Central memory CD4-positive, alpha-beta T cell (primary cell): ENCODE data around the gene RPL18A.
"Not testable (repeated sequence)": the region's sequence is repeated elsewhere in the genome, so short reads cannot be mapped to it uniquely, and the experiment has no call there.

Experiments used
- DNase-seq: peaks from one replicate; pipeline ENCODE4 v3.0.0; 2022

RPL18A gene

DNA sequence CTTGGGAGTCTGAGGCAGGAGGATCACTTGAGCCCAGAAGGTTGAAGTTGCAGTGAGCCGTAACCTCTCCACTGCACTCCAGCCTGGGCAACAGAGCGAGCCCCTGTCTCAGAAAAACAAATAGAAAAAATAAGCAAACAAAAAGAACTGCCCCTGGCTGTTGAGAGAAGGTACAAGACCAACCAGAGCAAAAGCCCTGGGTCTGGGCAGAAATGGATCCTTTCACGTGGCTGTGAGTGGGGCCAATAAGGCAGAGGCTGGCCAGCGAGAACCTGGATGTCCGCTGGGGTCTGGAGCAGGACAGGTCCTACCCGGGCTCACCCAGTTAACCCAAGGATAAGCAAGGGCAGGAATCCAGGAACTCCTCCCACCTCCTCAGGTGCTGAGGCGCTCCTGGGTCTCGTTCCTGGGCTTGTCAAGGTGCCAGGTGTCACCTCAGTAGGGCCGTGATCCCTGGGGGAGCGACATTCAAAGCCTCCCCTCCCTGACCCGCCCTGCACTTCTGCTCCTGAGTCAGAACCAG is 7.3 kb downstream of the RPL18A start:
- DNase-seq = no peak

DNA sequence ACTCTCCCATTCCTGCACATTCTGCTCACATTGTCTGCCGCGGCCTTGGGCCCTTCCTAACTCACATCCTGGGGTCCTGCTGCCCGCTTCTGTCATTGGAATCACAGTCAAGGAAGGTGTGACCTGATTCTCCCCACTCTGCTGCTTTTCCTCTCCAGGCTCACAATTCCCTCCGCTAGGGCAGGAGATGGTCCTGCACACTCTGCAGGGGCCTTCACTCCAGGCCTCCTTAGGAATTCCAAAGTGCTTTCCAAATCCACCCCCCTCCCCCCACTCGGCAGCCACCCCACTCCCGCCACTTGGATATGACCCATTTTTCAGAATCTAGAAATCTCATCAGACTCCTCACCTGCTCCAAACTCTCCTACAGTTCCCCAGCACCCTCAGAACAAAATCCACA is 9.0 kb downstream of the RPL18A start:
- no peak for DNase-seq

DNA sequence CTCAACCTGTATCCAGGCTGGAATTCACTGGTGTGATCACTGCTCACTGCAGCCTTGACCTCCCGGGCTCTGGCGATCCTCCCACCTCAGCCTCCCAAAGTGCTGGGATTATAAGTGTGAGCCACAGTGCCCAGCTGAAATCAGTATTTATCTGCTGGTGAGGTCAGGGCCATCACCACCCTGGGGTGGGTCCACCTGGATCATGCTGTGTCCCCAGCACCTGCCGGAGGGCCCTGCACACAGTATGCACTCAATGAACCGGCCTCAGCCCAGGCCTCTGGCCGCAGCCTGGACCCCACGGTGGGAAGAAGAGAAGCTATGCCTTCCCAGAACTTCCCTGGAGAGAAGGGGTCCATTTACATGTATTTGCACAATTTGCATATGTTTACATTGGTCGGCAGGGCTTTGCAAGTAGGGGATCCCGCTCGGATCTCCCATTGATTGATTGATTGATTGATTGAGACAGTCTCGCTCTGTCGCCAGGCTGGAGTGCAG is 9.5 kb downstream of the RPL18A start:
- DNase-seq = no peak

DNA sequence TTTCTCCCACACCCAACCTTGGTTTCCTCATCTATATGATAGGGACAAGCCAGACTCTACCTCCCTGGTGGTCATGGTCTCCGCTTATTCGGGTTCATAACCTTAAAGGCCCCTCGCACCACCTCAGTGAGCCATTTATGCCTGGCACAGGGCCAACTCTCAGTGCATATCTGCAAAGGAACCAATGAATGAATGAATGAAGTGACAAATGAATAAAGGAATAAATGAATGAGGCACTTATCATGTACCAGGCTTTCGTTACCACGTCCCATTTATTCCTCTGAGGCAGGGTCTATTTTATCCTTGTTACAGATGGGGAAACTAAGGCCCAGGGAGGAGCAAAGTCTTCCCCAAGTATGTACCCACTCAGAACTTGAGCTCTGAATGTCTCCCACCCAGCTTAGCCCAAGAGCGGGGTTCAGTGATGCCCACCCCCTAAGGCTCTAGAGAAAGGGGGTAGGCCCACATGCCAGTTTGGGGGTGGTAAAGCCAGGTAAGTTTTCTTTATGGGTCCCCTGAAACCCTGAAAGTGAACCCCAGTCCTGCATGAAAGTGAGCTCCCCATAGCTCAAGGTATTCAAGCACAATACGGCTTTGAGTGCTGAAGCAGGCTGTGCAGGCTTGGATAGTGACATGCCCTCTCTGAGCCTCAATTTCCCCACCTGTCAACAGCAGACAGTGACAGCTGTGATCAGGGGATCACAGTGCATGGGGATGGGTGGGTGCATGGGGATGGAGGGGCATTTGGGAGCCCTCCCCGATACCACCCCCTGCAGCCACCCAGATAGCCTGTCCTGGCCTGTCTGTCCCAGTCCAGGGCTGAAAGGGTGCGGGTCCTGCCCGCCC is 11.5 kb downstream of the RPL18A start:
- DNase-seq = no peak

DNA sequence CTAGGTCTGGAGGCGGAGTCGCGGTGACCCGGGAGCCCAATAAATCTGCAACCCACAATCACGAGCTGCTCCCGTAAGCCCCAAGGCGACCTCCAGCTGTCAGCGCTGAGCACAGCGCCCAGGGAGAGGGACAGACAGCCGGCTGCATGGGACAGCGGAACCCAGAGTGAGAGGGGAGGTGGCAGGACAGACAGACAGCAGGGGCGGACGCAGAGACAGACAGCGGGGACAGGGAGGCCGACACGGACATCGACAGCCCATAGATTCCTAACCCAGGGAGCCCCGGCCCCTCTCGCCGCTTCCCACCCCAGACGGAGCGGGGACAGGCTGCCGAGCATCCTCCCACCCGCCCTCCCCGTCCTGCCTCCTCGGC is 12.2 kb downstream of the RPL18A start, which contains the start of gene SLC5A5:
SLC5A5 (plus strand) TSS at position 68 of the 373 bp plus-strand sequence. CDS start 375 bp downstream, outside the sequence.
- DNase-seq = no peak

DNA sequence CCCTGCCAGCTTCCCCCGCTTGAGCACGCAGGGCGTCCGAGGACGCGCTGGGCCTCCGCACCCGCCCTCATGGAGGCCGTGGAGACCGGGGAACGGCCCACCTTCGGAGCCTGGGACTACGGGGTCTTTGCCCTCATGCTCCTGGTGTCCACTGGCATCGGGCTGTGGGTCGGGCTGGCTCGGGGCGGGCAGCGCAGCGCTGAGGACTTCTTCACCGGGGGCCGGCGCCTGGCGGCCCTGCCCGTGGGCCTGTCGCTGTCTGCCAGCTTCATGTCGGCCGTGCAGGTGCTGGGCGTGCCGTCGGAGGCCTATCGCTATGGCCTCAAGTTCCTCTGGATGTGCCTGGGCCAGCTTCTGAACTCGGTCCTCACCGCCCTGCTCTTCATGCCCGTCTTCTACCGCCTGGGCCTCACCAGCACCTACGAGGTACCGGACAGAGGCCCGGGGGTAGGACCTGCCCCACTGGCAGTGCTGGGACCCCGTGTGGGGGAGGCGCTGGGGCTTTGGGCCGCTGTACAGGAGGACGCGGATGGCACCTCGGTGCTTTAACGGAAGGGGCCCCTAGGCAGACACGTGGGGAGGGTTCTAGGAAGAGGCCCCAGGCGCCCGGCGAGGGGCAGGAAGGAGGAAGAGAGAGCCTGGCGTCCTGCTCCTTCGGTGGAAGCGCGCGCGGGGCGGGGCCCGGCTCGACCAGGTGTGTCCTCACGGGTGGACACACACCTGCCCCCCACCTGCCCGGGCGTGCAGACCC is 12.7 kb downstream of the RPL18A start:
- no peak for DNase-seq

DNA sequence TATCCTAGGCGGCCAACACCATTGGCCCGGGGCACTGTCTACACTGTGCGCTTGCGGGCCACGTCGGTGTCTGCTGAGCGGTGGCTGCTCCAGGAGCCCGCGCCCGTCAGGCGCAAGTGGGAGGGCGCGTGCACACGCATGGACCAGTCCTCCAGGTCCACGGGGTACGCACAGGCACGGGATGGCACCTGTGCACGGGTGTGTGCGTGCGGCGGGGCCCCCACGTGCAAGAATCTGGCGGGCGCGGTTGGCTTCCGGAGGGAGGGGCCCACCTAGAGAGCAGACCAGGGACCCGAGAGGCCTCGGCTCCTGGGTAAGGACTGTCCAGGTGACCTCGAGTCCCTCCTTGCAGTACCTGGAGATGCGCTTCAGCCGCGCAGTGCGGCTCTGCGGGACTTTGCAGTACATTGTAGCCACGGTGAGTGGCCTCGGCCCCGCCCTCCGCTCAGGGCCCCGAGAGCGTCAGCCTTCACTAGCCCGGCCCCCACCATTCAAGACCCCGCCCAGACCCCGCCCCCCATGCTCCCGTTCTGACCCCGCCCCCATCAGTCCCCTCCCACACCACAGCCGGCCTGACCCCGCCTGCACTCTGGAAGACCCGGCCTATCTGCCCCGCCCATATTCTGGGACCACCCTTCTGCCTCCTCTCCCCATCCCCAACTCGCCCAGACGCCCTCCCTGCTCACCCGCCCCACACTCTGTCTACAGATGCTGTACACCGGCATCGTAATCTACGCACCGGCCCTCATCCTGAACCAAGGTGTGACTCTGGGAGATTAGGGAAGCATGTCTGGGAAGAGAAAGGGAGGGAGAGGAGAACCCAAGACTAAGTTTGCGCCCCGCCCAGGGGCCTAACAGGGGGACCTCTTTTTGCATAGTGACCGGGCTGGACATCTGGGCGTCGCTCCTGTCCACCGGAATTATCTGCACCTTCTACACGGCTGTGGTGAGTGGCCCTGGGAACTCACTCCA is 14.4 kb downstream of the RPL18A start:
- peak; percentile 69 for DNase-seq

DNA sequence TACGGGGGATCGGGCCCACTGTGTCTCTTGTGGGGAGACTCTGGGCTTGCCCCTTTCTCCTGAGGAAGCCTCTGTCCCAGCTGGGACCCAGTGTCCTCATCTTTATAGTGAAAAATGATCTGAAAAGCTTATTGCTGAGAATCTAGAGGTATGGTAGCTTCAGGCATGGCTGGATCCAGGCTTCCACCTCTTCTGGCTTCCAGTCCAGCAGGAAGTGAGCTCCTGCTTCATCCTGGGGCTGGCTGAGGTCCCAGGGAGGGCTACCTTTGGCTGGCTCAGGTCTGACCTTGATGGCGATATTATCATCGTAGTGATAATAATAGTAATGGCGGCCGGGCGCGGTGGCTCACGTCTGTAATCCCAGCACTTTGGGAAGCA is 15.0 kb downstream of the RPL18A start:
- DNase-seq = no peak

DNA sequence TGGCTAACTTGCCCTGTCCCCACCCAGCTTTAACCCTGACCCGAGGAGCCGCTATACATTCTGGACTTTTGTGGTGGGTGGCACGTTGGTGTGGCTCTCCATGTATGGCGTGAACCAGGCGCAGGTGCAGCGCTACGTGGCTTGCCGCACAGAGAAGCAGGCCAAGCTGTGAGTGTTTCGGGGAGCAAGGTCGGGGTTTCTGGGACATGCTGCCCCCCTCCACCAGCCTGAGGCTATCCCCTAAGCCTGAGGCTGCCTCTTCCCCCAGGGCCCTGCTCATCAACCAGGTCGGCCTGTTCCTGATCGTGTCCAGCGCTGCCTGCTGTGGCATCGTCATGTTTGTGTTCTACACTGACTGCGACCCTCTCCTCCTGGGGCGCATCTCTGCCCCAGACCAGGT is 18.0 kb downstream of the RPL18A start:
- DNase-seq = no peak

DNA sequence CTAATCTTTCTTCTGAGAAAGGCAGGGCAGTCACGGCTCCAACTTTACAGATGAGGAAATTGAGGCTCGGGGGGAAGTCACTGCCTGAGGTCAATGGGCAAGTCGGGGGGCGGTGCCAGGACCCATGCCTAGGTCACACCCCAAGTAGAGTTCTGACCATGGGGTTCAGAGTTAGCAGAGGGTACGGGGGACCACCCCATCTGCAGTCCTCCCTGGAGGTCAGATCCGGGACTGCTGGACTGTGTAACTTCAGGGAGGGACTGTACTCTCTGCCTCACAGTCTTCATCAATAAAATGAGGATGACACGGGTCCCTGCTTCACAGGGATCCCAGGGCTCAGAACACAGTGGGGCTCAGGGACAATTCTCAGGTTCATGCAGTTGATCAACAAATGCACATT is 19.8 kb downstream of the RPL18A start:
- no peak for DNase-seq

DNA sequence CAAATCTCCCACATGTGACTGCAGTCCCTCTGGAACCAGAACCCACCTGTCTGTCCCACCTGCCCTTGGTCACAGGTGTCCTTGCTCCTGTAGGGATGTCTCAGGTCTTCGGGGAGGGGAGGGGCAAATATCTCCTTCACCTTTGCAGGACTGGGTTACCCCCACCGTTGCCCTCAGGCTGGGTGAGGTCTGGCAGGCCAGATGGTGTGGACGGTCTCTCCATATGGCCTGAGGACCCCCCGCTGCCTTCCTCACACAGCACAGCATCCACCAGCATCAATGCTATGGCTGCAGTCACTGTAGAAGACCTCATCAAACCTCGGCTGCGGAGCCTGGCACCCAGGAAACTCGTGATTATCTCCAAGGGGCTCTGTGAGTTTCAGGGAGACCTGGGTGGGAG is 22.0 kb downstream of the RPL18A start:
- DNase-seq = no peak

DNA sequence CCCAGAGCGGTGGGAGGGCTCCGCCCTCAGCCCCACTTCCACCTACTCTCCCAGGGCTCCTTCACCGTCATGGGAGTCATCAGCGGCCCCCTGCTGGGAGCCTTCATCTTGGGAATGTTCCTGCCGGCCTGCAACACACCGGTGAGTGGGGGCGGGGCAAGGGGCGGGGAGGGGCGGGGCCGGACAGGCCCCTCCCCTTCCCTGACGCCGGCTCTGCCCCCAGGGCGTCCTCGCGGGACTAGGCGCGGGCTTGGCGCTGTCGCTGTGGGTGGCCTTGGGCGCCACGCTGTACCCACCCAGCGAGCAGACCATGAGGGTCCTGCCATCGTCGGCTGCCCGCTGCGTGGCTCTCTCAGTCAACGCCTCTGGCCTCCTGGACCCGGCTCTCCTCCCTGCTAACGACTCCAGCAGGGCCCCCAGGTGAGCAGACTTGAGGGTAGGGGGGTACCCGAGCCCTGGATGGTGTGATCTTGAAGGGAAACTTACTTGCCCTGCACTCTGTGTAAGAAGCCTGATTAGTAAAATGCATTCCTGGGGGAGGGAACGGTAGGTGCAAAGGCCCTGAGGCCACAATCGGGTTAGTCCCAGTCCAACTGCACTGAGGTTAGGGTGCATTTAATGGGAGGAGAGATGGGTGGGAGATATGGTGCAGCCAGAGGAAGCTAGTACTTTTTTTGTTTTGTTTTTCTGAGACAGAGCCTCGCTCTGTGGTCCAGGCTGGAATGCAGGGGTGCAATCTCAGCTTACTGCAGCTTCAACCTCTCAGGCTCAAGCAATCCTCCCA is 24.1 kb downstream of the RPL18A start:
- DNase-seq = no peak

DNA sequence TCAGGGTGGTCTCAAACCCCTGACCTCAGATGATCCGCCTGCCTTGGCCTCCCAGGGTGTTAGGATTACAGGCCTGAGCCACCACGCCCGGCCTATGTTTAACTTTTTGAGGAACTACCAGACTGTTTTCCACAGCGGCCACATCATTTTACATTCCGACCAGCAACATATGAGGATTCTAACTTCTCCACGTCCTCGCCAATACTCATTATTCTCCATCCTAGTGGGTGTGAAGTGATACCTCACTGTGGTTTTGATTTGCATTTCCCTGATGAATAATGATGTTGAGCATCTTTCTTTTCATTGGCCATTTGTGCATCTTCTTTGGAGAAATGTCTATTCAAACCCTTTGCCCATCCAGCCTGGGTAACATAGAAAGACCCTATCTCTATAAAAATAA is 26.8 kb downstream of the RPL18A start:
- DNase-seq = no peak

DNA sequence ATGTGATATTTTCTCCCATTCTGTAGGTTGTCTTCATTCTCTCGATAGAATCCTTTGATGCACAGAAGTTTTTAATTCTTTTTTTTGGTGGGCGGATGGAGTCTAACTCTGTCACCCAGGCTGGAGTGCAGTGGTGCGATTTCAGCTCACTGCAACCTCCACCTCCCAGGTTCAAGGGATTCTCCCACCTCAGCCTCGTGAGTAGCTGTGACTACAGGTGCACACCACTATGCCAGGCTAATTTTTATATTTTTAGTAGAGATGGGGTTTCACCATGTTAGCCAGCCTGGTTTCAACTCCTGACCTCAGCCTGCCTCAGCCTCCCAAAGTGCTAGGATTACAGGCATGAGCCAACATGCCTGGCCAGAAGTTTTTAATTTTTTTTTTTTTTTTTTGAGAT is 27.5 kb downstream of the RPL18A start:
- not testable (repeated sequence) for DNase-seq

DNA sequence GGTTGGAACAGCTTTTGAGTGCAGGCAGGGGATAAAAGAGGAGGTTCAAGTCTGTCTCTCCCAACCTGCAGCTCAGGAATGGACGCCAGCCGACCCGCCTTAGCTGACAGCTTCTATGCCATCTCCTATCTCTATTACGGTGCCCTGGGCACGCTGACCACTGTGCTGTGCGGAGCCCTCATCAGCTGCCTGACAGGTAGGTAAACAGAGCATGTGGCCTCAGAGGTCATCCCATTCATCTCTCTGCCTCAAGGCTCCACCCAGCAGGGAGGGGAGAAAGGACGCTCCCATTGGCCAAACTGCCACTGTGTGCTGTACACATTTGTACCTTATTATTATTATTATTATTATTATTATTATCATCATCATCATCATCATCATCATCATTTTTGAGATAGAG is 28.6 kb downstream of the RPL18A start:
- DNase-seq = no peak

DNA sequence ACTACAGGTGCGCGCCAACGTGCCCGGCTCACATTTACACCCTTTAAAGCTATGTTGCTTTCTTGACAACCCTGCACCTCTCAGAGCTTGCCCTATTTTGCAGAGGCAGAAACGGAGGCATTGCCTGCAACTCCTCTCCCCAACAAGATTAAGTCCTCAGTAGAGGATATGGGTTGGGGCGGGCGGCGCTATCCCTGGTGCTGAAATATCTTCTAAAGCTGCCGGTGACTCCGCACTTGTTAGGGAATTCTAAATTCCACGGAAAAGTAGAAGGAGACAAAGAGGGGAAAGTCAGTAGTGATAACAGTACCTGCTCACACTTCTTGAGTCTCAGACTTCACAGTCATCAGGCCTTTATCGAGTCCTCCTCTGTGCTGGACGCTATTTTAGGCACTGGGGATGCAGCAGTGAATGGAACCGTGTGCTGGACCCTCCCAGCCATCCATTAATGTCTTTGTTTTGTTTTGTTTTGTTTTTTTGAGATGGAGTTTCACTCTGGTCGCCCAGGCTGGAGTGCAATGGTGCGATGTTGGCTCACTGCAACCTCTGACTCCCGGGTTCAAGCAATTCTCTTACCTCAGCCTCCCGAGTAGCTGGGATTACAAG is 30.0 kb downstream of the RPL18A start:
- DNase-seq = no peak

DNA sequence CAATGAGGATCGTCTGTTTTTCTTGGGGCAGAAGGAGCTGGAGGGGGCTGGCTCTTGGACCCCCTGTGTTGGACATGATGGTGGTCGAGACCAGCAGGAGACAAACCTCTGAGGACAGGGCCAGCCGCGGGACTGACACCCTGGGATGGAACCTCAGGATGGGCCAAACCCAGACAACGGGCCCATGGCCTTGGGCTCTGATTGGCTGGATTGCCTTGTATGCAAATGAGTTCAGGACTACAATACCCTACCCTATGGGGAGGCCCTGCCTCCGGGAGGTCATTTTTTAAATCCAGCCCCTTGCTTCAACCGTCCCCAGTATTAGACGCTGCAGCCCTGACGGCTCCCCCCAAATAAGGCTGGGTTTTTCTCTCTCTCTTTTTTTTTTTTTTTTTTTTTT is 34.1 kb downstream of the RPL18A start:
- DNase-seq = no peak

DNA sequence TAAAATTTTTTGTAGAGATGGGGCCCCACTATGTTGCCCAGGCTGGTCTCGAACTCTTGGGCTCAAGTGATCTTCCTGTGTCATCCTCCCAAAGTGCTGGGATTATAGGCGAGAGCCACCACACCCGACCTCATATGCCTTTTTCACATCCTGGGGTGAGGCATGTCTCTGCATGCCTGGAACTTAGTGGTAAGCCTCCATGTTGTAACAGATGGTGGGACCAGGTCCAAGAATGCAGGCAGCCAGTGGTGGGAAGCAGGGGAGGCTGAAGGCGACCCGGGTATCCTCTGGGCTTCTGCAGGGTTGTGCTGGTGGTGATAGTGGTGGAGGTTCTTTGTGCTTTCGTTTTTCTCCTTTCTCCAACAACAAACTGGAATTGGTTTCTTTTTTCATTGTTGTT is 43.0 kb downstream of the RPL18A start:
- DNase-seq = no peak

DNA sequence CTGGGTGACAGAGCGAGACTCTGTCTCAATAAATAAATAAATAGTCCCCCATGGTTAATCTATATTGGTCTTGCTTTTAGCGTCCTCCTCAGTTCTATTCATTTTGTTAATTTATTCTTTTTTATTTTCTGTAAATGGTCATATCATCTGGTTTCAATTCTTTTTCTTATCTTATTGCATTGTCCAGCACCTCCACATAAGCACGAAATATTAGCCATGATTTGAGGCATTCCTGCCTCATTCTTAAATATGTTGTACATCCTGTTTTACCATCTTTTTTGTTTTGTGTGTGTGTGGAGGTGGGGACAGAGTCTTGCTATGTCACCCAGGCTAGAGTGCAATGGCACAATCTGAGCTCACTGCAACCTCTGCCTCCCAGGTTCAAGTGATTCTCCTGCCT is 48.5 kb downstream of the RPL18A start:
- no peak for DNase-seq

DNA sequence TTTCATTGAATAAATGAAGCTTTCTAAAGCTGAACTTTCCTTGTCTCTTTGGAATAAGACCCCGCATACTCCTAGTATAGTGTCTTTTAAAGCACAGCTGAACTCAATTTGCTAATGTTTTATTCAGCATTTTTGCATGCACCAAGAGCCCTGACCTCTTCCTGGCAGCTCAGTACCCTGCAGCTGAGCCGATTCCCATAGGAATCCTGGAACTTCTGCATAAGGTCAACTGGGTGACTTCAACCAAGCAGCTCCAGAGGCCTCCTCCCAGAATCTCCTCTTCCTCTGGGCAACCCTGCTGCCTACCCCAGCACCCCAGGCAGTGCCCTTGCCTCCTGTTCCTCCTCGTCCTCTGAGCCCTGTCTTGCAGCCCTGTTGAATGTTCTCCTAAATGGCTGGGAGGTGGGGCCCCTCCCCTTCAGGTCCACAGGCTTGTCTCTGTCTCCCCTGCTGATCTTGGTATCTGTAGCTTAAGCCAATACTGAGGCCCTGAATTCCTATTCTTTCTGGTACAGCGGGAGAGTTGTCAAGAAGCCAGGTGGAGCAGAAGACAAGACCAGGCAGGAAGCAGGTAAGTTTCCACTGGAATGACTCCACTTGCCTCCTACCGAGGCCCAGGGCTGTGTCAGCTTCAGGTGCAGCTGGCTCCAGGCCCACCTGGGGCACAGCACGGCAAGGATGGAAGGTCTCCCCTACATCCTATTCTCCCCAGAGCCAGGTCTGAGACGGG is 49.5 kb downstream of the RPL18A start:
- no peak for DNase-seq
